HEK293 (cell line): ENCODE data around the gene CDKN2D.

Source experiments
- BCL11A ChIP-seq: fragments of 450-650 bp; formaldehyde crosslinking; IDR thresholded peaks from 2 replicates; pipeline ENCODE4 v1.5.1; 2016; ENCODE audit warnings: low read depth, missing biosample characterization, missing genetic modification characterization
- EGR2 ChIP-seq: fragments of 450-650 bp; formaldehyde crosslinking; IDR thresholded peaks from 2 replicates; pipeline ENCODE4 v1.5.1; 2016; ENCODE audit warnings: low read depth, missing biosample characterization, missing genetic modification characterization
- HOXA7 ChIP-seq: sonication (generic); formaldehyde crosslinking; IDR thresholded peaks from 2 replicates; pipeline ENCODE4 v1.8.1; 2022; ENCODE audit warnings: missing genetic modification reagents, borderline replicate concordance
- KLF1 ChIP-seq: fragments of 450-650 bp; formaldehyde crosslinking; IDR thresholded peaks from 2 replicates; pipeline ENCODE4 v1.5.1; 2016; ENCODE audit warnings: missing biosample characterization, missing genetic modification characterization
- TRIM28 ChIP-seq: IDR thresholded peaks from 2 replicates; pipeline ENCODE4 v1.6.1; 2011; ENCODE audit warnings: low read length, control low read depth, borderline replicate concordance
- YY2 ChIP-seq: fragments of 450-650 bp; formaldehyde crosslinking; IDR thresholded peaks from 2 replicates; pipeline ENCODE4 v1.5.1; 2016; ENCODE audit warnings: missing biosample characterization, missing genetic modification characterization
- ZBTB7A ChIP-seq: fragments of 450-650 bp; formaldehyde crosslinking; IDR thresholded peaks from 2 replicates; pipeline ENCODE4 v1.5.1; 2016; ENCODE audit warnings: low read depth, missing biosample characterization, missing genetic modification characterization
- ZNF132 ChIP-seq: fragments of 450-650 bp; formaldehyde crosslinking; IDR thresholded peaks from 2 replicates; pipeline ENCODE4 v1.5.1; 2017; ENCODE audit warnings: missing biosample characterization, missing genetic modification characterization, borderline replicate concordance
- ZNF146 ChIP-seq: fragments of 450-650 bp; formaldehyde crosslinking; IDR thresholded peaks from 2 replicates; pipeline ENCODE4 v1.5.1; 2016; ENCODE audit warnings: missing biosample characterization, missing genetic modification characterization
- ZNF202 ChIP-seq: fragments of 450-650 bp; formaldehyde crosslinking; IDR thresholded peaks from 2 replicates; pipeline ENCODE4 v1.5.1; 2016; ENCODE audit warnings: missing biosample characterization, missing genetic modification characterization, borderline replicate concordance
- ZNF266 ChIP-seq: fragments of 450-650 bp; formaldehyde crosslinking; IDR thresholded peaks from 2 replicates; pipeline ENCODE4 v1.5.1; 2016; ENCODE audit warnings: missing biosample characterization, missing genetic modification characterization, low read depth
- ZNF311 ChIP-seq: fragments of 450-650 bp; formaldehyde crosslinking; IDR thresholded peaks from 2 replicates; pipeline ENCODE4 v1.5.1; 2017; ENCODE audit warnings: missing biosample characterization, missing genetic modification characterization, borderline replicate concordance
- ZNF341 ChIP-seq: fragments of 450-650 bp; formaldehyde crosslinking; IDR thresholded peaks from 2 replicates; pipeline ENCODE4; 2016; ENCODE audit warnings: low read depth, missing biosample characterization, missing genetic modification characterization
- ZNF501 ChIP-seq: fragments of 450-650 bp; formaldehyde crosslinking; IDR thresholded peaks from 2 replicates; pipeline ENCODE4 v1.5.1; 2016; ENCODE audit warnings: missing biosample characterization, missing genetic modification characterization
- ZNF510 ChIP-seq: fragments of 450-650 bp; formaldehyde crosslinking; IDR thresholded peaks from 2 replicates; pipeline ENCODE4 v1.5.1; 2018; ENCODE audit warnings: mild to moderate bottlenecking, missing genetic modification characterization, missing biosample characterization; ENCODE audit not compliant: insufficient replicate concordance
- ZNF529 ChIP-seq: fragments of 450-650 bp; formaldehyde crosslinking; IDR thresholded peaks from 2 replicates; pipeline ENCODE4 v1.5.1; 2017; ENCODE audit warnings: missing genetic modification characterization, missing biosample characterization; ENCODE audit not compliant: insufficient replicate concordance
- ZNF549 ChIP-seq: fragments of 450-650 bp; IDR thresholded peaks from 2 replicates; pipeline ENCODE4 v1.5.1; 2018; ENCODE audit warnings: missing biosample characterization, missing genetic modification characterization, mild to moderate bottlenecking, inconsistent platforms, moderate library complexity
- ZNF558 ChIP-seq: fragments of 450-650 bp; formaldehyde crosslinking; IDR thresholded peaks from 2 replicates; pipeline ENCODE4 v1.5.1; 2016; ENCODE audit warnings: missing biosample characterization, missing genetic modification characterization
- ZNF580 ChIP-seq: fragments of 450-650 bp; formaldehyde crosslinking; IDR thresholded peaks from 2 replicates; pipeline ENCODE4 v1.5.1; 2016; ENCODE audit warnings: missing biosample characterization, missing genetic modification characterization
- ZNF610 ChIP-seq: fragments of 450-650 bp; formaldehyde crosslinking; IDR thresholded peaks from 2 replicates; pipeline ENCODE4 v1.5.1; 2016; ENCODE audit warnings: missing biosample characterization, missing genetic modification characterization, borderline replicate concordance
- ZNF621 ChIP-seq: fragments of 450-650 bp; formaldehyde crosslinking; IDR thresholded peaks from 2 replicates; pipeline ENCODE4 v1.5.1; 2017; ENCODE audit warnings: missing biosample characterization, missing genetic modification characterization
- ZNF843 ChIP-seq: fragments of 450-650 bp; formaldehyde crosslinking; IDR thresholded peaks from 2 replicates; pipeline ENCODE4 v1.5.1; 2016; ENCODE audit warnings: missing biosample characterization, missing genetic modification characterization
- TF ChIP-seq, protein P1 (sequence below): fragments of 450-650 bp; formaldehyde crosslinking; conservative IDR thresholded peaks from 2 replicates; pipeline ENCODE4 v1.5.1; 2016; ENCODE audit warnings: low read depth, missing biosample characterization, missing genetic modification characterization
- TF ChIP-seq, protein P2 (sequence below): sonication (generic); formaldehyde crosslinking; IDR thresholded peaks from 2 replicates; pipeline ENCODE4 v1.8.1; 2022; ENCODE audit warnings: mild to moderate bottlenecking, moderate library complexity, missing genetic modification reagents
- TF ChIP-seq, protein P3 (sequence below): fragments of 450-650 bp; formaldehyde crosslinking; IDR thresholded peaks from 2 replicates; pipeline ENCODE4 v1.5.1; 2016; ENCODE audit warnings: missing biosample characterization, missing genetic modification characterization
- TF ChIP-seq, protein P4 (sequence below): fragments of 450-650 bp; formaldehyde crosslinking; IDR thresholded peaks from 2 replicates; pipeline ENCODE4 v1.5.1; 2016; ENCODE audit warnings: missing biosample characterization, missing genetic modification characterization

CDKN2D gene

DNA sequence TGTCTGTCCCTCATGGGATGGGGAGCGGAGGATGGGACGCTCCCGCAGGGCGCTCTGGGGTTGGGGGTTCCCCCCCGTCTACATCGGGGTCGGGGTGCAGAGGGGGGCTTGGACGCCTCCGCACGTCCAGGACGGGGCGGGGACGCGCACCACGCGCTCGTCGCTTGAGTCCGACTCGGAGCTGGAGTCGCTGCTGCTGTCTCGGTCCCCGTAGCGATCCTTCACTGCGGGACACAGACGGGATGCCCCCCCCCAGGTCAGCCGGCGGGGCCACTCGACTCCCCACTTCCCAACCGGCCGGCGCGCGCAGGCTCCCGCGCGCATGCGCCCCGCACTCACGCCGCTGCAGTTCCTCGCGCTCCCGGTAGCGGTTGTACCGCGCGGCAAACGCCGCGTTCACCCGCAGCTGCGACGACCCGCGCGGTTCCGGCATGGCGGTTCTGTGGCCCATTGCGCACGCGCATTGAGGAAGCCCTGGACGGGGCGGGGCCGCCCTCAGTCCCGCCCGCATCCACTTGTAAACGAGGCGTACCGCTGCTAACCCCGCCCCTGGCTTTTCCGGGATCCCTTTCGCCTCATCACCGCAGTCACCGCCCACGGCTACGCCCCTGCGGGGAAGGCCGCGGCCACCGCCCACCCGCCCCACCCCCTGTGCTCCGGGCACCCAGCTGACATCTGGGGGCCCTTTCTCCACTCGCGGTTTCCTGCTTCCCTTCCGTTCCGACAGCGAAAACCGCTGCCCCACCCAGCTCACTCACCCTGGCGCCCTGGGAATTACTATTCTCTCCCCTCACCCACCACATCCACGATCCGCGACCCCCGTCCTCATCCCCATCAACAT is 3.0 kb downstream of the CDKN2D start, which contains the start of gene KRI1 (continued):
- TF ChIP-seq ZNF311 (tag by site-specific recombination): no peak
- no peak for TF ChIP-seq ZNF266 (tag by site-specific recombination)
- no peak for TF ChIP-seq ZNF510 (tag by site-specific recombination)
- TF ChIP-seq EGR2 (tag by site-specific recombination): peak; percentile 92
- TF ChIP-seq, protein P1, sequence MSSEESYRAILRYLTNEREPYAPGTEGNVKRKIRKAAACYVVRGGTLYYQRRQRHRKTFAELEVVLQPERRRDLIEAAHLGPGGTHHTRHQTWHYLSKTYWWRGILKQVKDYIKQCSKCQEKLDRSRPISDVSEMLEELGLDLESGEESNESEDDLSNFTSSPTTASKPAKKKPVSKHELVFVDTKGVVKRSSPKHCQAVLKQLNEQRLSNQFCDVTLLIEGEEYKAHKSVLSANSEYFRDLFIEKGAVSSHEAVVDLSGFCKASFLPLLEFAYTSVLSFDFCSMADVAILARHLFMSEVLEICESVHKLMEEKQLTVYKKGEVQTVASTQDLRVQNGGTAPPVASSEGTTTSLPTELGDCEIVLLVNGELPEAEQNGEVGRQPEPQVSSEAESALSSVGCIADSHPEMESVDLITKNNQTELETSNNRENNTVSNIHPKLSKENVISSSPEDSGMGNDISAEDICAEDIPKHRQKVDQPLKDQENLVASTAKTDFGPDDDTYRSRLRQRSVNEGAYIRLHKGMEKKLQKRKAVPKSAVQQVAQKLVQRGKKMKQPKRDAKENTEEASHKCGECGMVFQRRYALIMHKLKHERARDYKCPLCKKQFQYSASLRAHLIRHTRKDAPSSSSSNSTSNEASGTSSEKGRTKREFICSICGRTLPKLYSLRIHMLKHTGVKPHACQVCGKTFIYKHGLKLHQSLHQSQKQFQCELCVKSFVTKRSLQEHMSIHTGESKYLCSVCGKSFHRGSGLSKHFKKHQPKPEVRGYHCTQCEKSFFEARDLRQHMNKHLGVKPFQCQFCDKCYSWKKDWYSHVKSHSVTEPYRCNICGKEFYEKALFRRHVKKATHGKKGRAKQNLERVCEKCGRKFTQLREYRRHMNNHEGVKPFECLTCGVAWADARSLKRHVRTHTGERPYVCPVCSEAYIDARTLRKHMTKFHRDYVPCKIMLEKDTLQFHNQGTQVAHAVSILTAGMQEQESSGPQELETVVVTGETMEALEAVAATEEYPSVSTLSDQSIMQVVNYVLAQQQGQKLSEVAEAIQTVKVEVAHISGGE (tag by site-specific recombination): peak; percentile 93
- 0 out of 2 replicates have a peak, but pooled peaks have one; percentile 52 for TF ChIP-seq ZNF610 (tag by site-specific recombination)
- 0 out of 2 replicates have a peak, but pooled peaks have one; percentile 28 for TF ChIP-seq ZNF843
- no peak for TF ChIP-seq ZNF549 (tag by site-specific recombination)
- peak; percentile 99 for TF ChIP-seq KLF1 (tag by site-specific recombination)
- TF ChIP-seq, protein P2, sequence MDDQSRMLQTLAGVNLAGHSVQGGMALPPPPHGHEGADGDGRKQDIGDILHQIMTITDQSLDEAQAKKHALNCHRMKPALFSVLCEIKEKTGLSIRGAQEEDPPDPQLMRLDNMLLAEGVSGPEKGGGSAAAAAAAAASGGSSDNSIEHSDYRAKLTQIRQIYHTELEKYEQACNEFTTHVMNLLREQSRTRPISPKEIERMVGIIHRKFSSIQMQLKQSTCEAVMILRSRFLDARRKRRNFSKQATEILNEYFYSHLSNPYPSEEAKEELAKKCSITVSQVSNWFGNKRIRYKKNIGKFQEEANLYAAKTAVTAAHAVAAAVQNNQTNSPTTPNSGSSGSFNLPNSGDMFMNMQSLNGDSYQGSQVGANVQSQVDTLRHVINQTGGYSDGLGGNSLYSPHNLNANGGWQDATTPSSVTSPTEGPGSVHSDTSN: peak; percentile 63; the same call in 1 of the 2 replicates
- no peak for TF ChIP-seq ZNF132 (tag by site-specific recombination)
- TF ChIP-seq ZNF621 (tag by site-specific recombination): no peak
- TF ChIP-seq ZNF202 (tag by site-specific recombination): no peak
- TF ChIP-seq ZBTB7A (tag by site-specific recombination): peak; percentile 30; the same call in 1 of the 2 replicates
- no peak for TF ChIP-seq HOXA7 (CRISPR knock-in tag)
- TF ChIP-seq TRIM28: no peak
- no peak for TF ChIP-seq ZNF558 (tag by site-specific recombination)
- TF ChIP-seq ZNF341 (tag by site-specific recombination): 0 out of 2 replicates have a peak, but pooled peaks have one; percentile 9
- peak; percentile 71 for TF ChIP-seq YY2 (tag by site-specific recombination)
- 0 out of 2 replicates have a peak, but pooled peaks have one; percentile 7 for TF ChIP-seq ZNF580 (tag by site-specific recombination)
- TF ChIP-seq BCL11A (tag by site-specific recombination): no peak
- no peak for TF ChIP-seq ZNF529
- TF ChIP-seq, protein P3, sequence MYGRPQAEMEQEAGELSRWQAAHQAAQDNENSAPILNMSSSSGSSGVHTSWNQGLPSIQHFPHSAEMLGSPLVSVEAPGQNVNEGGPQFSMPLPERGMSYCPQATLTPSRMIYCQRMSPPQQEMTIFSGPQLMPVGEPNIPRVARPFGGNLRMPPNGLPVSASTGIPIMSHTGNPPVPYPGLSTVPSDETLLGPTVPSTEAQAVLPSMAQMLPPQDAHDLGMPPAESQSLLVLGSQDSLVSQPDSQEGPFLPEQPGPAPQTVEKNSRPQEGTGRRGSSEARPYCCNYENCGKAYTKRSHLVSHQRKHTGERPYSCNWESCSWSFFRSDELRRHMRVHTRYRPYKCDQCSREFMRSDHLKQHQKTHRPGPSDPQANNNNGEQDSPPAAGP: 0 out of 2 replicates have a peak, but pooled peaks have one; percentile 21
- no peak for TF ChIP-seq ZNF146 (tag by site-specific recombination)
- TF ChIP-seq ZNF501 (tag by site-specific recombination): peak; percentile 69
- TF ChIP-seq, protein P4, sequence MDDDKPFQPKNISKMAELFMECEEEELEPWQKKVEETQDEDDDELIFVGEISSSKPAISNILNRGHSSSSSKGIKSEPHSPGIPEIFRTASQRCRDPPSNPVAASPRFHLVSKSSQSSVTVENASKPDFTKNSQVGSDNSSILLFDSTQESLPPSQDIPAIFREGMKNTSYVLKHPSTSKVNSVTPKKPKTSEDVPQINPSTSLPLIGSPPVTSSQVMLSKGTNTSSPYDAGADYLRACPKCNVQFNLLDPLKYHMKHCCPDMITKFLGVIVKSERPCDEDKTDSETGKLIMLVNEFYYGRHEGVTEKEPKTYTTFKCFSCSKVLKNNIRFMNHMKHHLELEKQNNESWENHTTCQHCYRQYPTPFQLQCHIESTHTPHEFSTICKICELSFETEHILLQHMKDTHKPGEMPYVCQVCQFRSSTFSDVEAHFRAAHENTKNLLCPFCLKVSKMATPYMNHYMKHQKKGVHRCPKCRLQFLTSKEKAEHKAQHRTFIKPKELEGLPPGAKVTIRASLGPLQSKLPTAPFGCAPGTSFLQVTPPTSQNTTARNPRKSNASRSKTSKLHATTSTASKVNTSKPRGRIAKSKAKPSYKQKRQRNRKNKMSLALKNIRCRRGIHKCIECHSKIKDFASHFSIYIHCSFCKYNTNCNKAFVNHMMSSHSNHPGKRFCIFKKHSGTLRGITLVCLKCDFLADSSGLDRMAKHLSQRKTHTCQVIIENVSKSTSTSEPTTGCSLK (tag by site-specific recombination): no peak
